Stimulated activated CD4-positive, alpha-beta T cell treated with anti-CD3 and anti-CD28 coated beads, Interleukin-2, amount 100 ng/mL, for 4 hours (primary cell): ENCODE results near the gene EP400.

Source experiments
- DNase-seq: peaks from one replicate; pipeline ENCODE4 v3.0.0-alpha.2; 2020; ENCODE audit warnings: low read depth

Gene EP400

GRCh38 chr12:131986910-131987309 lies 37.2 kb downstream of the EP400 start:
- no peak for DNase-seq

GRCh38 chr12:131987552-131987951 lies 37.8 kb downstream of the EP400 start:
- DNase-seq = no peak

GRCh38 chr12:131988054-131988796 lies 38.5 kb downstream of the EP400 start:
- DNase-seq = no peak

GRCh38 chr12:131989021-131989420 lies 39.3 kb downstream of the EP400 start:
- no peak for DNase-seq

- DNase-seq = no peak
These were observed 40.6 kb downstream of the EP400 start for GRCh38 chr12:131990066-131990979.

GRCh38 chr12:131990980-131991305 lies 41.2 kb downstream of the EP400 start:
- DNase-seq = no peak

GRCh38 chr12:131991816-131992430 lies 42.2 kb downstream of the EP400 start:
- no peak for DNase-seq

- DNase-seq = no peak
These were observed 44.8 kb downstream of the EP400 start for GRCh38 chr12:131994589-131994988.

GRCh38 chr12:132000286-132000872 lies 50.6 kb downstream of the EP400 start:
- DNase-seq = no peak

- no peak for DNase-seq
These were observed 54.1 kb downstream of the EP400 start for GRCh38 chr12:132003846-132004245.

GRCh38 chr12:132004946-132005345 lies 55.2 kb downstream of the EP400 start:
- DNase-seq = no peak

GRCh38 chr12:132006056-132006680 lies 56.4 kb downstream of the EP400 start:
- no peak for DNase-seq

GRCh38 chr12:132007041-132007440 lies 57.3 kb downstream of the EP400 start:
- DNase-seq = no peak

- DNase-seq = no peak
These were observed 59.7 kb downstream of the EP400 start for GRCh38 chr12:132009336-132009859.

GRCh38 chr12:132012919-132013568 lies 63.3 kb downstream of the EP400 start:
- no peak for DNase-seq

GRCh38 chr12:132014092-132014914 lies 64.6 kb downstream of the EP400 start:
- no peak for DNase-seq

GRCh38 chr12:132014915-132015280 lies 65.2 kb downstream of the EP400 start:
- no peak for DNase-seq

- DNase-seq = no peak
These were observed 66.1 kb downstream of the EP400 start for GRCh38 chr12:132015686-132016430.

- DNase-seq = no peak
These were observed 68.6 kb downstream of the EP400 start for GRCh38 chr12:132018193-132018916.
